ENCODE data around the gene MEA1.

DNA sequence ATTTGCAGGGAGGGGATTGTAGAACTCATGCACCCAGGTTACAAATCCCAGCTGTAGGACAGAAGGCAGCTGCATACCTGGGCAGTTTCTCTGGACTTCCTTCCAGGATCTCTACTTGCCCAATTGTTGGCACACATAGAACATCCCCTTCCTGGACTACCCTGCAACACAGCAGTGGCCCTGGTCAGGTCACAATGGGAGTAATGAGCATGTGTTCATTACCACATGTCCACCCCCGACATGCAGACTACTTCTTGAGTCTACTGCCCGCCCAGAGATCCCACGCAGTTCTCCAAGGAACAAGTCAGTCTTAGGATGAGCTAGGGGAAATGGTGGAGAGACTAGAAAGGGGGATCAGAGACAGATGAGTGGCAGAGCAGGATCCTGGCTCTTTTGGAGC, 39.8 kb downstream of the MEA1 start:
- TF ChIP-seq ZFX (IDR thresholded peaks at IDR 0.05) (no peak), EZH2 (IDR thresholded peaks at IDR 0.05) (no peak), TCF7L2 (IDR thresholded peaks at IDR 0.05; ENCODE audit: borderline replicate concordance, extremely low read depth, insufficient read depth, insufficient read length) (no peak), POLR2A (IDR thresholded peaks at IDR 0.05; ENCODE audit: borderline replicate concordance, extremely low read depth, insufficient read depth, insufficient read length) (no peak), EZH2phosphoT487 (IDR thresholded peaks at IDR 0.05; ENCODE audit: borderline replicate concordance) (no peak), ZNF274 (IDR thresholded peaks at IDR 0.05; ENCODE audit: low read depth, low read length) (no peak), POLR2AphosphoS5 (IDR thresholded peaks at IDR 0.05; ENCODE audit: low read depth, low read length) (no peak), RAD21 (IDR thresholded peaks at IDR 0.05; ENCODE audit: low read depth) (no peak)
- TF ChIP-seq, protein P1, sequence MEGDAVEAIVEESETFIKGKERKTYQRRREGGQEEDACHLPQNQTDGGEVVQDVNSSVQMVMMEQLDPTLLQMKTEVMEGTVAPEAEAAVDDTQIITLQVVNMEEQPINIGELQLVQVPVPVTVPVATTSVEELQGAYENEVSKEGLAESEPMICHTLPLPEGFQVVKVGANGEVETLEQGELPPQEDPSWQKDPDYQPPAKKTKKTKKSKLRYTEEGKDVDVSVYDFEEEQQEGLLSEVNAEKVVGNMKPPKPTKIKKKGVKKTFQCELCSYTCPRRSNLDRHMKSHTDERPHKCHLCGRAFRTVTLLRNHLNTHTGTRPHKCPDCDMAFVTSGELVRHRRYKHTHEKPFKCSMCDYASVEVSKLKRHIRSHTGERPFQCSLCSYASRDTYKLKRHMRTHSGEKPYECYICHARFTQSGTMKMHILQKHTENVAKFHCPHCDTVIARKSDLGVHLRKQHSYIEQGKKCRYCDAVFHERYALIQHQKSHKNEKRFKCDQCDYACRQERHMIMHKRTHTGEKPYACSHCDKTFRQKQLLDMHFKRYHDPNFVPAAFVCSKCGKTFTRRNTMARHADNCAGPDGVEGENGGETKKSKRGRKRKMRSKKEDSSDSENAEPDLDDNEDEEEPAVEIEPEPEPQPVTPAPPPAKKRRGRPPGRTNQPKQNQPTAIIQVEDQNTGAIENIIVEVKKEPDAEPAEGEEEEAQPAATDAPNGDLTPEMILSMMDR (IDR thresholded peaks at IDR 0.05 in 2 of 3, conservative IDR thresholded peaks at IDR 0.05 in 1 of 3; ENCODE audit: borderline replicate concordance in 1 of 3, insufficient read depth in 1 of 3, low read depth in 2 of 3, low read length in 2 of 3): no peak
- TF ChIP-seq, protein P2, sequence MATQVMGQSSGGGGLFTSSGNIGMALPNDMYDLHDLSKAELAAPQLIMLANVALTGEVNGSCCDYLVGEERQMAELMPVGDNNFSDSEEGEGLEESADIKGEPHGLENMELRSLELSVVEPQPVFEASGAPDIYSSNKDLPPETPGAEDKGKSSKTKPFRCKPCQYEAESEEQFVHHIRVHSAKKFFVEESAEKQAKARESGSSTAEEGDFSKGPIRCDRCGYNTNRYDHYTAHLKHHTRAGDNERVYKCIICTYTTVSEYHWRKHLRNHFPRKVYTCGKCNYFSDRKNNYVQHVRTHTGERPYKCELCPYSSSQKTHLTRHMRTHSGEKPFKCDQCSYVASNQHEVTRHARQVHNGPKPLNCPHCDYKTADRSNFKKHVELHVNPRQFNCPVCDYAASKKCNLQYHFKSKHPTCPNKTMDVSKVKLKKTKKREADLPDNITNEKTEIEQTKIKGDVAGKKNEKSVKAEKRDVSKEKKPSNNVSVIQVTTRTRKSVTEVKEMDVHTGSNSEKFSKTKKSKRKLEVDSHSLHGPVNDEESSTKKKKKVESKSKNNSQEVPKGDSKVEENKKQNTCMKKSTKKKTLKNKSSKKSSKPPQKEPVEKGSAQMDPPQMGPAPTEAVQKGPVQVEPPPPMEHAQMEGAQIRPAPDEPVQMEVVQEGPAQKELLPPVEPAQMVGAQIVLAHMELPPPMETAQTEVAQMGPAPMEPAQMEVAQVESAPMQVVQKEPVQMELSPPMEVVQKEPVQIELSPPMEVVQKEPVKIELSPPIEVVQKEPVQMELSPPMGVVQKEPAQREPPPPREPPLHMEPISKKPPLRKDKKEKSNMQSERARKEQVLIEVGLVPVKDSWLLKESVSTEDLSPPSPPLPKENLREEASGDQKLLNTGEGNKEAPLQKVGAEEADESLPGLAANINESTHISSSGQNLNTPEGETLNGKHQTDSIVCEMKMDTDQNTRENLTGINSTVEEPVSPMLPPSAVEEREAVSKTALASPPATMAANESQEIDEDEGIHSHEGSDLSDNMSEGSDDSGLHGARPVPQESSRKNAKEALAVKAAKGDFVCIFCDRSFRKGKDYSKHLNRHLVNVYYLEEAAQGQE (IDR thresholded peaks at IDR 0.05; ENCODE audit: low read depth): no peak
- TF ChIP-seq, protein P3, sequence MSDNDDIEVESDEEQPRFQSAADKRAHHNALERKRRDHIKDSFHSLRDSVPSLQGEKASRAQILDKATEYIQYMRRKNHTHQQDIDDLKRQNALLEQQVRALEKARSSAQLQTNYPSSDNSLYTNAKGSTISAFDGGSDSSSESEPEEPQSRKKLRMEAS (IDR thresholded peaks at IDR 0.05): no peak
